NCI-H1694 (cell line): ENCODE measurements around the gene ATP2B3.

ENCODE experiments used
- DNase-seq: peaks from one replicate; lab custom pipeline; 2025; lab: John Stamatoyannopoulos, UW

The ATP2B3 gene

GRCh38 chrX:153537526-153538295 lies 20.3 kb downstream of the ATP2B3 start:
- DNase-seq: peak; percentile 46

- DNase-seq: no peak
Observed at GRCh38 chrX:153538424-153538823, 21.0 kb downstream of the ATP2B3 start.

DNA sequence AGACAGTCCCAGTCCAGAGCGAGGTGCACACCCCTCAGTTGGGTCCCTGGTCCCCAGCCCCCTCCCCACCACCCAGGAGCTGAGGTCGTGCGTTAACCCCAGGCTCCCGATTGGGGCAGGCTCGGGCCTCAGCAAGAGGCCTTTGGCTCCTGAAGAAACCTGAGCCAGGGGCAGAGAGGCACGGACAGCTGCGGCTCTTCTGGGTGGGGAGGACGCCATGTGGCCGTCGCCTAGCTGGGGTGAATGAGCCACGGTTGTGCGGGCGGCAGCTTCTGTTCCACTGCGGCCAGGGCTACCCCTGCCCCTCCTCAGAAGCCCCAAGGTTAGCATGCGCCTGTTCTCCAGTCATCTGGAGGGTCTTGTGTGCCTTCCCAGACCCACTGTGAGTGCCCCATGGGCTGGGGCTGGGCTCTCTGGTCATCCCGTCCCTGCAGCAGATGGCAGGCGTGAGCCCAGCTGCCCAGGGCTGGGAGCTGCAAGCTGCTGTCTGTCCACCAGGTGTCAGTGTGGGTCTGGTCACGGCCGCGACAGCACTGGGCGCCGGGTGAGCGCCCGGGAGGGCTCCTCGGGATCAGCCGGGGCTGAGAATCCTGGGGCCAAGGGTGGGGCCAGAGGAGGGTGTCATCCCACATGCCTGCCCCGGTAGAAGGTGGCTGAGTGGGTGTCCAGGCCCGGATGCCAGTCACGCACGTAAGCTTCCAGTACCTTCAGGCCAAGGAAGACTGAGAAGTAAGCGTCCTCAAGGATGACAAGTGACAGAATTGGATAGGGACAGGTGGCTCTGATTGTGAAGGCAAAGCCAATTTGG lies 21.9 kb downstream of the ATP2B3 start:
- DNase-seq: no peak

DNA sequence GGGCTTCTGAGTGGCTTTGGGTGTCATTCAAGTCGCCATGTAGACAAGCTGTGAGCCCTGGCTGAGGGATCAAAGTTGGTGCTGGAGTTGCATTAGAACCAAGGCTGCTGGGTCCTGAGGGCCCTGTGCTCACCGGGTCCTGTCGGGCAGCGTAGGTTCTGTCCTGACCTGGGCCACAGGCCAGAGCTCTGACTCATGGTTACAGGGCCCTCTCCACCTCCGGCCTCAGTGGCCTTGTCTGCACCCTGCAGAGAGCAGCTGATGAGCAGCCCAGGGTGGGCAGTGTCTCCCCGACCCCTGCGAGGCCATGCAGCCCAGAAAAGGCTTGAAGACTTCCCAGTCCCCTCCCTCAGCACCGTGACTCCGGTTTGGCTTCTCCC lies 22.5 kb downstream of the ATP2B3 start:
- DNase-seq: no peak

- no peak for DNase-seq
Observed at GRCh38 chrX:153544727-153545126, 27.3 kb downstream of the ATP2B3 start.

DNA sequence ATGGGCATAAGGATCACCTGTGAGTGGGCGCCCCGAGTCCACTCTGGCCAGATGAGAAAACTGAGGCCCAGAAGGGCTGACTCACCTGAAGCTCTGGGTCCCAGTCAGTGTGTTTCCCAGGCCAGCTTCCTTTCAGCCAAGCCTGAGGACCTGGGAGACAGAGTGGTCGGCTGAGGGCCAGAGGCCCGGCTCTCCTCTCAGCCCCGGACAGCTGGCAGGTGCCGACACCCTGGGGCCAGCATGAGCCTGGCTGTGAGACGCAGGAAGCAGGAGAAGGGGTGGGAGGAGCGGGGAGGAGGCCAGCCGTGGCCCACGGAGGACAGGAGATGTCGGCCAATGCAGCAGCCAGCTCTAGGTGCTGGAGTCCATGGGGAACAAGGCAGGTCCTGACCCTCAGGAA lies 28.9 kb downstream of the ATP2B3 start:
- DNase-seq: no peak

- DNase-seq: no peak
Observed at GRCh38 chrX:153547195-153547594, 29.8 kb downstream of the ATP2B3 start.

DNA sequence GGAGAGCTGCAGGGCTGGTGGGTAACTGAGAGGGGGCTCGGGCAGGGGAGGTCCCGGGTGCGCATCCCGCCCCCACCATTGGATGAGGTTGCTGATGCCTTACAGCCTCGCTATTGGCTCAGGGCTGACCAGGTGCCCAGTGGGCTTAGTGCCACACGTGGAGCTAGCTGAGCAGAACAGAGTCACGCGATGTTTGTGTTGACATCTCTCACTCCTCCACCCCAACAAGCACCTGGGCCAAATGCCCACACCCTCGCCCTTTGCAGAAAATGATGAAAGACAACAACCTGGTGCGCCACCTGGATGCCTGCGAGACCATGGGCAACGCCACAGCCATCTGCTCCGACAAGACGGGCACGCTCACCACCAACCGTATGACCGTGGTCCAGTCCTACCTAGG lies 31.8 kb downstream of the ATP2B3 start:
- no peak for DNase-seq

GRCh38 chrX:153549807-153550206 lies 32.4 kb downstream of the ATP2B3 start:
- no peak for DNase-seq

- DNase-seq: no peak
Observed at GRCh38 chrX:153551135-153551534, 33.7 kb downstream of the ATP2B3 start.

- DNase-seq: peak; percentile 53
Observed at GRCh38 chrX:153554519-153555167, 37.2 kb downstream of the ATP2B3 start.

GRCh38 chrX:153556767-153557166 lies 39.3 kb downstream of the ATP2B3 start:
- DNase-seq: peak; percentile 60

DNA sequence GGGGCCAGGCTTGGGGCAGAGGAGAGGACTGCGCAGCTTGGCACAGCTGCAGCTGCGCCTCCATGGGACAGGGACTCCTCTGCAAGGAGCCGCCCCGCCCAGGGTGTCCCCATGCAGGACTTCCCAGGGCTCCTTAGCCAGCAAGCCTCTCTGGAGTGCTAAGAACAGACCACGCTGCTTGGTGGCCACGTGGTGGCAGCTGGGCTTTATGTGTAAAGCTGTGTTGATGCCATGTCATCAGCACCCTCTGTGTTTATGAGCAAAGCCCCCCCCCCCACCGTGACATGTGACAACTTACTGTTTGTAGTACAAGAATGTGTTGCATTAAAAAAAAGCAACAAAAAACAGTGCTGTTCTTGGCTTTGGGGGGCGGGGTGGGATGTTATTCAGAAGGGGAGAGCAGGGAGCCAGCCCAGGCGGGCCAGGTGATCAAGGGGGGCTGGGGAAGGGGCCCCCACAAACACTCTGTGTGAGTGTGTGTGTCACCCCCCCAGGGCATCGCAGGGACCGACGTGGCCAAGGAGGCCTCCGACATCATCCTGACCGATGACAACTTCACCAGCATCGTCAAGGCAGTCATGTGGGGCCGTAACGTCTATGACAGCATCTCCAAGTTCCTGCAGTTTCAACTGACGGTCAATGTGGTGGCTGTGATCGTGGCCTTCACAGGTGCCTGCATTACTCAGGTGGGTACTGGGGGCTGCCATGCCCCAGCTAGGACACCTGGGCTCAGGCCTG lies 40.3 kb downstream of the ATP2B3 start:
- DNase-seq: no peak

DNA sequence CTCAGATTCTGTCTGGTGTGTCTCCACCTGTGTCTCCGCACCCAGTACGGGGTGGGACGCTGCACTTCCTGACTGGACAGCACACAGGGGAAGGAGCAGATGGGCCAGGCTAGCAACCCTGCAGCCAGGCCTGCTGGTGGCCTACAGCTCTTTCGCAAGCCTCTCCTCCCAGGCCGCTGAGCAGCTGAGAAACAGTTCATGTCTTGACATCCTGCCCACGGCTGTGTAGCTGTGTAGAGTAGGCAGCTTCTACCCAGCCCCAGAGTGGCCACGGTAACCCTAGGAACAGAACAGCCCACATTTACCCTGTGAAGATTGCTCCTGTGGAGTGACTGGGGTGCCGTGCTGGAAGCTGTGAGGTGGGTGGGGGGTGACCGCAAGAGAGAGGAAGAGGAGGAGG lies 42.6 kb downstream of the ATP2B3 start:
- no peak for DNase-seq

DNA sequence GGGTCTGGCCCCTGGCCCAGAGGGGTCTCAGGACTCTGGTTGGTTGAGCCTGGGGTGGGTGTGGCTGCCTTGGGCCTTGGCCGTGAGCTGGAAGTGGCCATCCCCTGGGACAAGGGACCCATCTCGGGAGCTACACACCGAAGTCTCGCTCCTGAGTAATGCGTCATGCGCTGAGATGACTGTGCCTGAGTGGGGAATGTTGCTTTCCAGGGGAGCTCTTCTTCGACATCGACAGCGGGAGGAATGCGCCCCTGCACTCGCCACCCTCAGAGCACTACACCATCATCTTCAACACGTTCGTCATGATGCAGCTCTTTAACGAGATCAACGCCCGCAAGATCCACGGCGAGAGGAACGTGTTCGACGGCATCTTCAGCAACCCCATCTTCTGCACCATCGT lies 43.0 kb downstream of the ATP2B3 start:
- no peak for DNase-seq

- no peak for DNase-seq
Observed at GRCh38 chrX:153561337-153561736, 43.9 kb downstream of the ATP2B3 start.

- DNase-seq: no peak
Observed at GRCh38 chrX:153562546-153562945, 45.1 kb downstream of the ATP2B3 start.

- DNase-seq: no peak
Observed at GRCh38 chrX:153564047-153564606, 46.7 kb downstream of the ATP2B3 start.

DNA sequence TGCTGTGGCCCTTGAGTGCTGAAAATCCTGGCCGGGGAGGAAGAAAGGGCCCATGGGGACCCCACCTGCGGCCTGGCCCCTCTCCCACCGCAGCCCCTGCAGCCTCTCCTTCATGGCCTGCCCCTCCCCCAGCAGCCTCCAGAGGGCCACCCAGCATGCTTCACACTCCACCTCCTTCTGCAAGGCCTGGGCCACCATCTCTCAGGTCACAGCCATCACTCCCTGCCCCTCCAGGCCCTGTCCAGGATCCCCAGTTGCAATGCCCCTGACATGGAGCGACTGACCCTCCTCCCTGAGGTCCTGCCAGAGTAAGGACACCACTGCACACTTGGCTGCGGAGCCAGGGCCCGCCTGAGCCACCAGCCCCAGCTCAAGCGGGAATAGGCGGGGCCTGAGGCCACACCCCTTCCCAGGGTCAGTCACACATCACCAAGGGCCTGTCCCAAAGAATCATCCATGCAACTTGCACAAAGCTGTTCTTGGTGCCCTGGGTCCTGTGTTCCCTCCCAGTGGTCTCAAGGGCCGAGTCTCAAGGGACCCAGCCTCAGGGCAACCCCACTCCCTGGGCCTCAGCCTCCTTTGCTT lies 48.6 kb downstream of the ATP2B3 start:
- no peak for DNase-seq

DNA sequence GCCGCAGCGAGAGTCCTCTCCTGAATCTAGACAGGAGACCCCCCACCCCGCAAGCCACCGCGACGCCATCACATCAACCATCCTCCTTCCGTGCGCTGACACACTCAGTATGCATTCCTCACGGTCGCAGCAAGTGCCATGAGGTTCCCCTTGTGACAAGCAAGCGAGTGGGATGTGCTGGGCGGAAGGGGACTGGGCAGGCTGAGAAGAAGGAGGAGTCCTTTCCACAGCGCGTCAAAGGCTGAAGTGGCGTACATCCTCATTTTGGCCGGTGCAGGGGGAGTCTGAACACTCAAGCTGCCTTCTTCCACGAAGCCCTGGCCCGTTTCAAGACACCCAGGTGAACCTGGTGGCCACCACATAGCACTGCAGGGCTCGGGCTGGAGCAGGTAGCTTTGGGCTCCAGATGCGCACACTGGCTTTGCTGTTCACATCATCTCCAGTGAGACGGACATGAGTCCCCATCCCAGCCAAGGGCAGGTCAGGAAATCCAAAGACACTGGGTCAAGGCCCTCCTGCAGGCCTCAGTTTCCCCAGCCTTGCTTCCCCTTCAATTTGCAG lies 51.1 kb downstream of the ATP2B3 start:
- no peak for DNase-seq

DNA sequence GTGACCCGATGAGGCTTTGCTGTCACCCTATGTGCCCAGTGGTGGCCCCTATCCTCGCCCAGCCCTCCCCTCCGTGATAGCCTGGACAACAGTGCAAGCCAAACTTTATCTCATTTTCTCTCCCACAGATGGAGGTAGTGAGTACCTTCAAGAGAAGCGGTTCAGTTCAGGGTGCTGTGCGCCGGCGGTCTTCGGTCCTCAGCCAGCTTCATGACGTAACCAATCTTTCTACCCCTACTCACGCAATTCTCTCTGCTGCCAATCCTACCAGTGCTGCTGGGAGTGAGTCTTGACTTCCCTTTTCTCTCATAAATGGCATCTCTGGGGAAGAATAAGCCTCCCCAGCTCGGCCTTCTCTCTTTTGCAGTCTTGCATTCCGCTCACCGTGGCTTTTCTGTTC lies 52.0 kb downstream of the ATP2B3 start:
- DNase-seq: no peak
